ENCODE measurements around the gene METTL24.

GRCh38 chr6:110378552-110378951 is 20.4 kb upstream of the METTL24 start:
- TF ChIP-seq CTCF (IDR thresholded peaks at IDR 0.05) (no peak), POLR2A (IDR thresholded peaks at IDR 0.05; ENCODE audit: low read depth) (no peak), EP300 (IDR thresholded peaks at IDR 0.05) (no peak)

All from esophagus muscularis mucosa (tissue), 4 donors.